CD4-positive, alpha-beta T cell treated with Interleukin-4 for 1 hour (primary cell): ENCODE measurements around the gene MKS1.
A peak's percentile ranks its signal among the peaks of the same experiment; 100 is the strongest.

Source experiments
- DNase-seq, 2 donors: peaks; one replicate each; pipeline ENCODE4 v3.0.0-alpha.2; 2020 to 2022

MKS1 gene

DNA sequence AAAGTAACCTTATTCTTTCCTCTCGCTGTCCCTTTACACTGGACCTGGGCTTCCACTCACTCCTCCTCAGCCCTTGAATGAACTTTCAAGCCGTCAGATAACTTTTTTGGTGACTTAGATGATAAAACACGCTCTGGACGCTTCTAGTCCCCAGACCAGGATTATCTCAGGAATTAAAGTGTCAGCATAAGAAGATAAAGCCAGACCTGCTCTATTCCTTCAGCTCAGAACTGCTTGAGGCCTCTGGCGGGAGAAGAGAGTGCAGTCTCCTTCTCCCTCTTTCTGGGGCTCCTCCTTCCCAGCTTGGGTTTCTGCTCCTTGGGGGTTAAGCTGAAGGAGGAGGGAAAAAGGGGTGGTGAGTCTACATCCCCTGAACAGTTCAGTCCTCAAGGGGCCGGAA is 25.9 kb upstream of the MKS1 start:
- DNase-seq = no peak

DNA sequence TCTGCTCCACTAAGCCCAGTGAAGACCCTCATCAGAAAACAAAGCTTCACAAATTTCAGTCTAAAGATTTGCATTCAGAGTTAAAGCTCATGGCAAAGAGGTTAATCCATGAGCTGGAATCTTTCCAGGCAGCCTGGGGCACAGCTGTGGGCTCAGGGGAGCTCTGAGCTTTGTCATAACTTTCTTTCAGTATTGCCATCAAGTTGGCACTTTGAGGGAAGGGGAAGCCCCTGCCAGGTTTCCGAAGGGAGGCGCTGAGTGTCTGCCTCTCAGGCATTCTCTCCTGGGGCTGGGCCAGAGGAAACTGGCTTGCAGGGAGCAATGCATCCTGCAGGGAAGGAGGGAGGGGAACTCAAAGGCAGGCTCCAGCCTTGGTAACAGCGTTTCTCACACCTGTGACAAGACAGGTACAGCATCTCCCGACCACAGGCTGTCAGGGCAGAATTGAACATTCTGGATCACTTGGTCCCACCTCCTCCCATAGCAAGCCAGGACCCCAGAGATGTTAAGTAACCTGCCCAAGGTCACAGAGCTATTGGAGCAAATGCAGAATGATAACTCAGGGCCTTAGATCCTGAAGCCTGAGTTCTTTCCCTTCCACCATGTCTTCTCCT is 23.2 kb upstream of the MKS1 start:
- no peak for DNase-seq

DNA sequence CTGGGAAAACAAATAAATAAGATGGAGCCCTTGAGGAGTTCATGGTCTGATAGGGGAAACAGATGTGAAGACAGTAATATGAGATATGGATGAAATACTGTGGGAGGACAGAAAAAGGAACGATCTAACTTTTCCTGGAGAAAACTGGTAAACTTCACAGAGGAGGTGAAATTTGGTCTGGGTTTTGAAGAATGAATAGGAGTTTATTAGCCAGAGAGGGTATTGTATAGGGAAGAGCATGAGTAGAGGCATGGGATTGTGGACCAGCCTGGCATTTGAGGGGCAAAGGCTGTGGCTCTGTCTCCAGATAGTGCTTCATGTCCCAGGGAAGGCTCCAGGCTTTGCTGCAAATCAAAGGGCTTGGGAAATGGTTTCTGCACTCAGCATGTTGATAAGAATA is 20.9 kb upstream of the MKS1 start:
- no peak for DNase-seq

DNA sequence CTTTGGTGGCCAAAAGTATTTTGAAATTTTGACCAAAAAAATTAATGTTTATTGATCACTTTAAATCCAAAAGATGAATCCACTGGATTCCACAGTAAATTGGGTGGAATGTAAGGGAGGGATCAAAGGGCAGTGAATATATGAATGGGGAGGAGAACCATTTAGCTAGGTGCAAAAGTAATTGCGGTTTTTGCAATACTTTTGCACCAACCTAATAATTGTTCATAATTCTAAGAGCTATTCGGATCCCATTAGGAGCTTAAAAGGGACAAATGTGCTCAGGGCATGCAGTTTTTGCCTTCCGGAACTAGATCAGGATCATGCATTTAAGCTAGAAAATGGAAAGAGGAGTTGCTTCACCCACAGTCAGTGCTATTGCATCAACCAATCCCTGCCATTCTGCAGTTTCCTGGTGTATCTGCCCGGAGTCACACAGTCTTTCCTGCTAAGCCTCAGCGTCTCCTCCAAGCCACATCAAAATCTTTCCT is 19.1 kb upstream of the MKS1 start, which contains the start of gene LPO:
TSS of gene LPO (plus strand) at position 438 of the 488 bp plus-strand sequence. CDS start 4,396 bp downstream, outside the sequence.
- DNase-seq = no peak

DNA sequence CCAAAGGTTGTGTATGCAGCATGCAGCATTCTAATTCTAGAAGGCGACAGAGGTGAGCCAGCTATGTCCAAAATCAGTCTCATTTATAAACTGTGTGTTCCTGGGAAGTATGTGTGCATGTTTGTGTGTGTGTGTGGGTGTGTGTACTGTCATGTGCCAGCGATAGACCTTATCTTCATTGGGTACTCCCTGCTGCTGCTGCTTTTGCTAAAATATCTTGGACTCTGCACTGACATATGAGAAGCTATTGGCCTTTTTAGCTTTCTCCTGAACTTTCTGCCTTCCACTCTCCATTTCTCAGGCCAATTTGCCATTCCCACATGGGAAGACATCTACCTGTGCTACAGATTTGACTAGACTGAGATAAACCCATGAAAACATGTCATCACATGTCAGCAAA is 17.3 kb upstream of the MKS1 start:
- DNase-seq = no peak

DNA sequence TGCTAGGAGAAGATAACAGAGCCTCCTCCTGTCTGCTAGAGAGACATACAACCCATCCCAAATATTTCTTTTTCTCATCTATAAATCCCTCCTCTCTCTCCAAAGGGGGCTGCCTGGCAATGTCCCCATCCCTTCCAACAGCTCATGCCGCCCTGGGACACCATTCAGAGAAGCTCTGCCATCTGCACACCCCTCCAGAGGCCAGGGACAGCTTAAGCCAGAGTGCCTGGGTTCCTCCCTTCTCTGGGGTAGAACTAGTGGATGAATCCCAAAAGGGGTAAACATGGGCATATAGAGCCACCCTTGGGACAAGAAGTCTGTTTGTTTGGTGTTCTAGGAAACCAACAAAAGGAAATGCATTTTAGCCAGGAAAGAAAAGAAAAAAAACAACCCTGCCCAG is 16.8 kb upstream of the MKS1 start:
- no peak for DNase-seq

DNA sequence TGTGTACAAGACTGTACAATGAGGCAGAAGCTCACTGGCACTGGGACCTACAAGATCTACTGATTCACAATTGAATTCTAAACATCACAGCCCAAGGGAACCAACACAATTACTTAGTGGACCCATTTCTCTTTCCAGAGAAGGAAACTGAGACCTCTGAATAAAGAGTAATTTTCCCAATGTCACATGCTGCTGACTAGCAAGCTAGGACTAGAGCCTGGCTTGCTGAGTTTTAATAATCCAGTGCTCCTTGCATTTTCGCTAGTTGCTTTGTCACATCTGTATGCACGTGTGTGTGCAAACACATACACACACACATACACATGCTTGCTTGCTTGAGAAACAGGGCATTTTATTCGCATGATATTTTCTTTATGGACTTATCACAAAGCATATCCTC is 15.5 kb upstream of the MKS1 start:
- DNase-seq = no peak

DNA sequence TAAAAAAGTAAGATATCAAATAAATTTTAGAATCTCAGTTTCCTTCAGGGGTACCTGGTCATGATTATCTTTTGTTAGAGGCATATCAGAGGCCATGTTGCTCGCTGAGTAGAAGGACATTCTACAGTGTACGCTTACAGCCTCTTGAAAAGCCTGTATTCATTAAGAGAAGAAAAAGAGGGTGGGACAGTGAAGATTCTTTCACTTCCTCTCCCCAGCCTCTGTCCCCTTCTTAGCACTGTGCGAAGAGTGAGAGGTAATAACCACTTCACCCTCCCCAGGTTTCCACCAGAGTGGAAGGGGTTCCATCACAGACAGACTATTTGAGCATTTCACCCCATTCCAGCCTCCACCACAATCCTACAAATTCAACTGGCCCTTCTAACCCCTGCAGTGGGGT is 14.5 kb upstream of the MKS1 start:
- no peak for DNase-seq

DNA sequence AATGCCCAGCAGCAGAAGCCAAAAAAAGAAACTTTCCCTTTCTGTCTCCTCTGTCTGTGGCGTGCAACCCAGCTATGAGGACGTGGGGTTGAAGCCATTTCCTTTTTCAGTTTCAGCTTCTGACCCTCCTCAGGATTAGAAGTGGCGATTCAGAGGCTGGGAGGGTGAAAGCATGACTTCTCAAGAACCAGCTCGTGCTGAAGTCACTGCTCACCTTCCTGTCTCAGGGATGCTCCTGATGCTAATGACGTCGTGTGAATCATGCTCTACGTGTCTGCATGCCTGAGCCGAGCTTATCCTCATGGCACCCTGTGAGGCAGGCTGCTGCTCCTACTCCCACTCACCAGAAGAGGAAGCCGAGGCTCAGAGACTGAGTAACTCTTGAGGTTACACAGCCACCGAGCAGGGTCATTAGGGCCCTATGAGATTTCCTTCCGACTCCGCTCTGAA is 13.7 kb upstream of the MKS1 start:
- peak; percentile 29 to 85 for DNase-seq

DNA sequence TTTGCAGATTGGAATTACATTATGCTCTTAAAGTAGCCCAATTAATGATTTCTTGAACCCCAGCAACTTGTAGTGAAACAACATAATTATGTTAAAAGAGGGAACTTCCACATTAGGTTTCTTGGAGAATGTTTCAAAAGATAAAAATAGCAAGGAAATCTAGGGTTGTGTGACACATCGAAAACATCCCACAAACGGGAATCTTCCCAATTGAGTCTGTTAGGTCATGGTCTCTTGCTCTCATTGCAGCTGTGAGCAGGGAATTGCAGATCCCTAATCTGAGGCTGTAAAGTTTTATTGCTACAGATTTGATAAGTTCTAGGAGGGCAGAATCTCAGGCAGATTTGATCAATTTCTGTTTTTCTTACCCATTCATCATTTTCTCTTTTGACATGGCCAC is 12.6 kb upstream of the MKS1 start:
- DNase-seq = no peak

DNA sequence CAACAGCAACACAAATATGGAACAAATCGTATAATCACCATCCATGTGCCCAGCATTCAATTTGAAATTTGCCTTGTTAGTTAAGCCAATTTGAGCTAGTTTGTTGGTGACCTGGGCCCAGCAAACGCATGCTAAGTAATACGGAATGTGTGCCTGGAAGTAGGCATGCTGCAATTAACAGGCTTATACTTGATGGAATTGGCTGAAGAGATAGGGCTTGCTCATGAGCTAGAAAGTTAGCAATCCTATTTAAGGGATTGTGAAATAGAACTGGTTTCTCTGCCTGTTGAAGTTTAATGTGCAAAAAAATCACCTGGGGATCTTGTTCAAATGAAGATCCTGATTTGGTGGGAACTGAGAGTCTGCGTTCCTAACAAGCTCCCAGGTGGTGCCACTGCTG is 10.8 kb upstream of the MKS1 start:
- no peak for DNase-seq

DNA sequence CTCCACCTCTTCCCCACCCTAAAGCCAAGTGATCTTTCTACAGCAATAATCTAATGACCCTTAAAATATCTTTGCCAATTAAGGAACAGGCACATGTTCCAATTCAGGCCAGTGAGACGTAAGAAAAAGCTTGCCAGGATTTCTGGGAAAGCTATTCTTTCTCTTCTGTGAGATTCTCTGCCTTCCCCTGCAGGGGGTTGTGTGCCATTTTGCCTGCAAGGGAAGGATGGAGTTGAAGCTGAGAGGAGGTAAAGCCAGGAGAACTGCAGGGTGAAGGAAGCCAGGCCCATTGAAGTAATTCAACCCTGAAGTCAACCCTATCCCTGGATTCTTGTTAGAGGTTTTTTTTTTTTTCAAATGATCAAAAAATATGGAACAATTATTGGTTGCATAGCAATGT is 10.3 kb upstream of the MKS1 start:
- DNase-seq = no peak

DNA sequence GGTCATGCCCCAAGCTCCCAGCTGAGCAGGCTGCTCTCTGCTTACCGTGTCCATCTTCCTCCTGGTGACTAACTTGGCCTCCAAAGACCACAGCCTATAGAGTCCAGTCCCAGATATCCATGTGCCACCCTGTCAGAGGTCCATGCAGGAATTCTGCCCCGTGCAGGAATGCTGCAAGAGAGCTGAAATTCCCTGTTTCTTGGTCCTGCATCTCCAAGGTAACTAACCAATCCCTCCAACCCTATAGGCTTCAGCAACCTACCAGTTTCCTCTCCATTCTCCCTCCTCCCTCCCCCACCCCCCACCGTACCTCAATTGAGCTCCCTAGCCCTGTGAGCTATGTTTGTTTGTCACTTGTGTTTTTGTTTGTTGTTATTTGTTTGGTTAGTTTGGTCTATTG is 9.6 kb upstream of the MKS1 start:
- no peak for DNase-seq

DNA sequence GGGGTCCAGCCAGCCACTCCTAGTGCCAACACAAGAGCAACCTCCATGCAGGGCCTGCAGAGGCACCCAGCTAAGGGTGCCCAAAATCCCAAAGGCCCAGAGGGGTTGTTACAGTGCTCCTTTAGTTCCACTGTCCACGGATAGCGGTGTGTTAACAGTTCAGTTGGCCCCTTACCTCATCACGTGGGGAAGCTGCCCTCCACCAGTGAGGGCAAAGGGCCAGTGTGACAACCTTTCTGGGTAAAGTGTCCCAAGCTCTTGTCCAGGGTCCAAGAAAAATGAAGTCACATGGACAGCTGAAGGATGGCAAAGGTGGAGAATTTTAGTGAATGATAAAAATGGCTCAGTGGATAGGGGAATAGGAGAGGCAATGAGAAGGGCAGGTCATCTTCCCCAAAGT is 8.7 kb upstream of the MKS1 start:
- DNase-seq = no peak

DNA sequence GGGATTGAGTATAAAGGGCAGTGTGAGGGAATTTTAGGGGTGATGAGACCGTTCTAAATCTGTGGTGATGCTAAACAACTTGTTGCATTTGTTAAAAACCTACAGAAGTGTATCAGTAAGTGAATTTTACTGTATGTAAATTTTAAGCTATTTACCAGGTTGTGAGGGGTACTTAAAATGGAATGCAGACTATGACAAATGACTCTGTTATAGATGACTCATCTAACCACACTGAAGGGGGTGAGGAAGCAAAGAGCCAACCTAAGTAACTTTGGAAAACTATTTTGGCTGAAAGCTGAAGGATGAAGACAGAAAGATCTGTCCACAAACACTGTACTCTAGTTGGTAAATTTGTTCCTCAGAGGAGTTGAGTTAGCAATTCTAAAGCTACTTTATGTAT is 5.3 kb upstream of the MKS1 start:
- DNase-seq = no peak

DNA sequence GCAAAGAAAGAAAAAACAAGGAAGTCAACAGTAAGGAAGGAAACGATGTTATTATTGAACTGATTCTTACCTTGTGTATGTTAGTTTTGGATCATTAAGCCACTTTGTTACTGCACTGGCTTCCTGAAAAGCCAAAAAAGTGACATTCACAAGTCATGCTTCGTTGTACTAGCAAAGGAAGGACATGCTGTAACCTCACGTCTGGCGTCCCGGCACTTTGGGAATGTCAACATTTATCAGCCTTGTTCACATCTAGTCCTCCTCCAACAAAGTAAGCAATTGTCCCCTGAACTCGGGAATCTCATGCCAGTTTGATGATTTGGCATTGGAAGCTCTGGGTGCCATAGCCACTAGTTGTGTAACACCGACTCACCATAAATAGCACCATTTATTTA is 731 bp upstream of the MKS1 start:
- no peak for DNase-seq

DNA sequence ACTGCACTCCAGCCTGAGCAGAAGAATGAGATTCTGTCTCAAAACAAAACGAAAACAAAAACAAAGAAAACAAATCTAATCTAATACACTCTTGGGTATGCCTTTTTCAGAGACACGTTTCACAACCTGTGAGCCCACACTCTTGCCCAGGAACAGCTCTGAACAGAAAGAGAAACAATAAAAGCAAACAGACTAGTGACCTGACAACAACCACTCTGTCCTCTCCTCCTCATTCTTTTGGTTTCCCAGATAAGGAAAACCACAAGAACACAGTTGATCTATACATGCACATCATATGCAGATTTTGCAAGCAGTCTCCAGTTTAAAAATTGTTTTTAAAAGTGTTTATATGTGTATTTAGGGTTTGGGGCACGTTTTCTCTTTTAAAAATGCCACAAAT is 1.3 kb downstream of the MKS1 start:
- DNase-seq = no peak

DNA sequence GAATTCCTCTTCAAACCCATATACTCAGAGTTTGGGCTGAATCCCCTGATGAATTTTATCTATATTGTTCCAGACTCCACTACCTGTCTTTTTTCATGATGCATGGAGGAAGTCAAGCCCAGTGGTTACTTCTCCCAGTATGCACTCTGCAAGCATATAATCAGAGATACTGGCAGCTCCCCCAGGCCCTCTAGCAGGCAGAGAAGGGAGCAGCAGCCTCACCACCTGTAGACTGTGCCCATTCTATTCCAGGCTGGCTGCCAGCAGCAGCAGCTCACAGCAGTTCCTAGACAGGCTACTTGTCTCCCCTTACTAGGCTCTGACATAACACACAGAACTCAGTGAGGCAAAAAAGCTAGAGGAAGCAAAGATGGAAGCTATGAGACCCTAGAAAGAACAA is 3.4 kb downstream of the MKS1 start:
- DNase-seq = no peak

DNA sequence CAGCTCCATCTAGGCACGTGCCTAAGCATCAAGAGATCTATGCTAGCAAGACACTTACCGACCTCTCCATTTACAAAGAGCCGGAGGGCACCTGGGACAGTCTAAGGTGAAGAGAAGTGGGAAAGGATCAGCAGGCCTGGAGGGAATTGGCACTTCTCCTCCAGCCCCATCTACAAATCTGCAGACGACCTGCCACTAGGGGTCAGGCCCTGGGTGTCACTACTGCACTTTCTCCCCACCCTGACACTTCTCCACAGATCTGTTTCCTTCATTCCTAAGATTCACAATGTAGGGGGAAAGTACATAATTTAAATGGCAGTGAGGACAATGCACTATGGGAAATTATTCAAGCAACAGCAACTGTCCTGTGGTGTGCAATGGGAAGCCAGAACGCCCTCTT is 8.1 kb downstream of the MKS1 start:
- no peak for DNase-seq

DNA sequence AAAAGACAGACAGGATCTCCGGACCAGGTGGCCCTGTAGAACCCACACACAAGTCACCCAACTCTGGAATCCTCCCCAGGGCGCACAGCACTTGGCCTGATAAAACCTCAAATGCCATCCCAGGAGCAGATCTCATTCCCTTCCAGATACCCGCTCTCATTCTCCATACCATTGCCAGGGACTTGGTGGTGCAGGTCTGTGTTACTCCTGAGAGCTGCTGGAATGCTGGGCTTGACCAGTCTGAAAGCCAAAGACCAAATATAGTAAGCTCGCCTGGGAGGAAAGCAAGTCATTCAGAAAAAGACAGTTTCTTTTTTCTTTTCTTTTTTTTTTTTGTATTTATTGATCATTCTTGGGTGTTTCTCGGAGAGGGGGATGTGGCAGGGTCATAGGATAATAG is 10.7 kb downstream of the MKS1 start:
- DNase-seq = no peak

DNA sequence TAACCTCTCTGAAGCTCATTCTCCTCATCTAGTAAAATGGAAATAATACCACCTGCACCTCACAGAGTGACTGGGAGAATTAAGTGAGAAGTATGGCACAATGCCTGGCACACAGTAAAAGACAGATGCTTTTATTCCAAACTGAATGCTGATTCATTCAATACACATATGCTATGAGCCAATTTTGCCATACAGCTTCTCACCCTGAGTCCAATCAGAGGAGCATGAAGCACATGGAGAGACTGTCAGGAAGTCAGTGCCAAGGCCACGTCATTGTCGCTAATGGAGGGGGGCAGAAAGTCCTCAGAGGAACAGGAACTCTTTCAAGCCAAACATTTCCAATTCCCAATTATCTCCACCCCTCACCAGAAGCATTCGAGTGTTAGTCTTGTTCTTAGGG is 11.6 kb downstream of the MKS1 start:
- DNase-seq = no peak

DNA sequence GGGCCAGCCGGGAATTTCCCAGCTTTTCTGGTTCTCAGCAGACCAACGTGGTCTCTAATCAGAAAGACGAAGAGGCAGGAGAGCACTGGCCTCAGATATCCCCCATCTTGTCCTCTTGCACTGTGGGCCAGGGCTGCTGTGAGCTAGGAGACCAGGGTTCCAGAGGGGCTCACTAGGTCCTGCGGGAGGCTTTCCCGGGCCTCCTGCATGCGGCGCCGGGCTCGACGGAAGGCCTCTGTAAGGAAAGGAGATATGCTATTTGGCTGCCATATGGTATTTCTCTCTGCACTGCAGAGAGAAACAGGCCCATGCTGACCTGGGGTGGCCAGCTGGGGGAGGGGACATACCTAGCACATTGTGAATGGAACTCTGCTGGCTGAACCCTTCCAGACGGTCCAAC is 13.1 kb downstream of the MKS1 start:
- no peak for DNase-seq

DNA sequence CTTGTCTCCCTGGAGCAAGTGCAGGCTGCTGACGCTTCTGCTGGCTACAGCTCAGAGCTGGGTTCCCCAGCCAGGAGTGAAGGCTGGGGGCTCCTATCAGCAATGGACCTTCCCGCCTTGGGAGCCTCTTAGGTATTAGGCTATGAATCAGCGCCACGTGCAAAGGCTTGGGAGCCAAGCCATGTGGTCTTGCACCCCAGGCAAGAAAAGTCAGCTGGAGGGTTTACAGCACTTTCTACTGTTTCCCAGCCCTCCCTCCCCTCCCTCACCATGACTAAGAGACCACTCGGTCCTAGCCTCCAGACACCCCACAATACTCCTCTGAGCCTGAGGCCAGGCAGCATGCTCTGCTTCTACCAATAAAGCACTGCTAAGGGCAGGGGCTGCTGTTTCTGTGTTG is 14.3 kb downstream of the MKS1 start:
- no peak for DNase-seq

DNA sequence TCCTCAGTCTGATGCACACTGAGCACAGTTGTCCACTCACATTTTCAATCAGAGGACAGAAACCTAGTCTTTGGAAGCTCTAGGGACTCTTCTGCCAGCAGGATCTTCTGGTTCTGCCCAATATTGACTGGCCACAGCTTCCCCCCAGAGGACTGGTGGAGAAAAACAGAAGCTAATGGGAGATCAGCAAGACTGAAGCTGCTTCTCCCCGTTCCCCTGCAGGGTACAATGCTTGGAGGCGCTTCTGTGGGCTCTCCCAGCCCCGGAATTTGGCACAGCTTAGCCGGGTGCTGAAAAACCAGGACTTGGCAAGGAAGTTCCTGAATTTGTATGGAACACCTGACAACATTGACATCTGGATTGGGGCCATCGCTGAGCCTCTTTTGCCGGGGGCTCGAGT is 16.2 kb downstream of the MKS1 start:
- no peak for DNase-seq

DNA sequence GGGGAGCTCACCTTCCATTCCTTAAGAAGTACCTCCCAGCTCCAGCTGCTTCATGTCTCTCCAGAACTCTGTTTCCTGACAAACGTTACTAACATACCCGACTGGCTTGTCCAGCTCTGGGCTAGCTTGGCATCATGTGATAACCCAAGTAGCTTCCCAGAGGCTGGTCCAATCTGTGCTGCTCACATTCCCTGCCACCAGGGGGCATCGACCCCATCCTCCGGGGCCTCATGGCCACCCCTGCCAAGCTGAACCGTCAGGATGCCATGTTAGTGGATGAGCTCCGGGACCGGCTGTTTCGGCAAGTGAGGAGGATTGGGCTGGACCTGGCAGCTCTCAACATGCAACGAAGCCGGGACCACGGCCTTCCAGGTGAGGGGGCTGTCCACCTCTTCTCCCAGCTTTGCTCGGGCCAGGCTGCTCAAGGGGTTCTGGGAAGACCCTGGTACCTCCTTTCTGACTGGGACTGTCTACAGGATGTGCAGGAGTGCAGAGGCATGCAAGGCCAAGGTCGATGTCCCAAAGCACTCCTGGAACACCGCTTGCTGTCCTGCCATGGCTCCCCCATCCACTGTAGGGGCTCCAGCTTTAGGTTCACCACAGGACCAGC is 18.9 kb downstream of the MKS1 start:
- DNase-seq = peak; percentile 52 to 59
